GM19397 (cell line): ENCODE measurements around the gene RNF7.
"Not testable (repeated sequence)": the region's sequence is repeated elsewhere in the genome, so short reads cannot be mapped to it uniquely, and the experiment has no call there.

Experiments used
- ATAC-seq: cut with Tn5 transposase; IDR thresholded peaks from one replicate; pipeline ENCODE4 v1.9.1; 2021; ENCODE audit warnings: mild to moderate bottlenecking, moderate library complexity; ENCODE audit not compliant: unreplicated experiment

RNF7 gene

DNA sequence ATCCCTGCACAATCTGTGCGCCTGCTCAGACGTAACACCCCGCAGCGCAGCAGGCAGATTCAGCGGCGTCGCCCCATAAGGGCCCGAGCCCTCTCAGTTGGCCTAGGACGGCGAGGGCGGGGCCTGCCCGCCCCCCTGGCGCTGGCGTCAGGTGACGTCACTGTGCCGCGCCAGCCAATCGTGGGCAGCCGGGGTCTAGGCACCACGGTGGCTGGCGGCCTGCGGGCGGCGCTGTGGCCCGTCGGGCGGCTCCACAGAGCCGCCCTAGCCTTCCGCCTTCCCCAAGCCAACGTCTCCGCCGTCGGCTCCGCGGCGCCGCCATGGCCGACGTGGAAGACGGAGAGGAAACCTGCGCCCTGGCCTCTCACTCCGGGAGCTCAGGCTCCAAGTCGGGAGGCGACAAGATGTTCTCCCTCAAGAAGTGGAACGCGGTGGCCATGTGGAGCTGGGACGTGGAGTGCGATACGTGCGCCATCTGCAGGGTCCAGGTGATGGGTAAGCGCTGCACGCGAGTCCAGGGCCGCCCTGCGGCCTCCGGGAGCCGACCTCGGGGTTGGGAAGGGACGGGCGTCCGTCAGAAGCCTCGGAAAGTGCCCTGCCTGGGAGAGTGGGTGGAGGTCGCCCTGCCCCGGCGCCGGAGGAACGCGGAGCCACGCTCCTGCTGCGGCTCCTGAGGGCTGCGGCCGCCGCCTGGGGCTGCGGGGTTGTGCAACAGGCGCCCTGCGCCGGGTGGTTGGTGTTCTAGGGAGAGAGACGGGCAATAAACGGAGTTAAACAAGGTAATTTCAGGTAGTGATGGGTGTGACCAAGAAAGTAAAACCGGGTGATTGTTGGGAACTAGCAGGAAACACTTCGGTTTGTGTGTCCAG is at the start of gene RNF7:
TSS of gene RNF7 (plus strand) at position 277 of the 869 bp plus-strand sequence. CDS start at position 321, 44 bp downstream.
- ATAC-seq, result peak; percentile 97

DNA sequence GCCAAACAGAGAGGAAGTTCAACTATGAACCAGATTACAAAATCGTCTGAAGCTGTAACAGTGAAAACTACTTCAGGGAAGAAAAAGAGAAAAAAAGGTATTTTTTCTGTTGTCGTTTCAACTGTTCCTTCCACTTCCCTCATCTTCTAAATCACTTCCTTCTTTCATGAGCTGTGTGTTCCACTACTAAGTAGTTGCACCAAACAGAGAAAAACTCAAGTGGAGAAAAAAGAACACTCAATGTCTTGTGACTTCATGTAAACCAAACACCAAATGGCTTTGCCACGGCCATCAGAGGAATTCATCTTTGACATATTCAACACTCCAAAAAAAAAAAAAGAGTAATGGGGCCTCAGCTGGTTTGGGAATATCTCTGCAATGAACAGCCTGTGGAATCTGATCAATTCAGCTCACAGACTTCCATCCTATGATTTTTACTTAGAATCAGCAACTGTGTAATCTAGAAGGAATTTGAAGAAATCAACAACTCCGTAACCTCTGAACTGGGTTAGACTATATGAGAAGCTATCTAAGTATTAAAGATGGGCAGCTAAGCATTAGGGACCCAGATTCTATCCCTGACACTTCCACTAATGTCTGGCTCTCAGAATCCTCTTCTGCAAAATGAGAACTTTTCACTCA is 47.5 kb upstream of the RNF7 start:
- no peak for ATAC-seq

DNA sequence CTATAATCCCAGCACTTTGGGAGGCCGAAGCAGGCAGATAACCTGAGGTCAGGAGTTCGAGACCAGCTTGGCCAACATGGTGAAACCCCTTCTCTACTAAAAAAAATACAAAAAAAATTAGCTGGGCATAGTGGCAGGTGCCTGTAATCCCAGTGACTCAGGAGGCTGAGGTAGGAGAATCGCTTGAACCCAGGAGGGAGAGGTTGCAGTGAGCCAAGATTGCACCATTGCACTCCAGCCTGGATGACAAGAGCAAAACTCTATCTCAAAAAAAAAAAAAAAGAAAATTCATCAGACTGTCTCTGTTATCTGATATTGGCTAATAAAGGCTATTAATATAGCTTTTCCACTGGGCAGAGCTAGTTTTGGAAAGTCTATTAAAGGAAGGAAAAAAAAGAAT is 46.6 kb upstream of the RNF7 start:
- not testable (repeated sequence) for ATAC-seq

DNA sequence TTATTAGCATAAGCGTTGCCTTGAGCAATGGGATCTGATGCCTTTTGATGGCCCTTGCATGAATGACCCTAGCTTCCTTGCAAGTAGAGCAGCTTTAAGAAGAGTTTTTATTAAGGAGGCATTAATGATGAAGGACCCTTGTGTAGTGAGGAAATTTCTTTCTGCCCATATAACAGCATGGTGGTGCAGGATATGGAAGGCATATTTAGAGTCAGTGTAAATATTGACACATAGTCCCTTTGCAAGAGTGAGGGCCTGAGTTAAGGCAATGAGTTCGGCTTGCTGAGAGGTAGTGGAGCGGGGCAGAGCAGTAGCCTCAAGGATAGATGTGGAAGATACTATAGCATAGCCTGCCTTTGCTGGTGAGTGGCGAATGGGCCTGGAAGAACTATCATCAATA is 45.1 kb upstream of the RNF7 start:
- ATAC-seq, result not testable (repeated sequence)

DNA sequence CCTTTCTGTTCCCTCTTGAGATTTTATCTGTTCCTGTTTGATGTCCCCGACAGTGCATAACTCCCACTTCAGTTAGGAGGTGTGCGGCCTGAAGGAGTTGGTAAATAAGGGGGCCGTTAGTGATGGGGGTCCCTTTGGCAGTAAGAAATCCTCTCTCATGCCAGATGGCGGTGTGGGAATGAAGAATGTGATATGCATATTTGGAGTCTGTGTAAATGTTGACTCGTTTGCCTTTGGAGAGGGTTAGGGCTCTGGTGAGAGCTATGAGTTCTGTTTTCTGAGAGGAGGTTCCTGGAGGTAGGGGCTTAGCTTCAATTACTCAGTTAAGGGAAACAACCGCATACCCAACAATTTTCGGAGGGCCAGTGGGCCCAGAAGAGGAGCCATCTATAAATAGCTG is 38.8 kb upstream of the RNF7 start:
- ATAC-seq, result no peak

DNA sequence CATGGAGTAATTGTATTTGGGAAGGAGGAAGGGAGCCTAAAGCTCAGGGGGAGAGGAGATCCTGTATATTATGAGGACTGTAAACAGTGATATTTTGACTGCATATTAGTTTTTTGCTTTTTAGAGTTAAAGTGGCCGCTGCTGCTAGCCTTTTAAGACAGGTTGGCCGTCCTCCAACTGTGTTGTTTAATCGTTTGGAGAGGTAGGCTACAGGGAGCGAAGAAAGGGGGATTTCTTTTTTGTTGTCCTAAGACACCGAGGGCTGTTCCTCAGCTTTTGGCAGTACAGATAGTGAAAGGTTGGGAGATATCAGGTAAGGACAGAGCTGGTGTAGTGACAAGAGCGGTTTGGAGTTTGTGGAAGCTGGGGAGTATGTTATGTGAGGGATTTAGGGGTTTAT is 38.2 kb upstream of the RNF7 start:
- ATAC-seq, result no peak

DNA sequence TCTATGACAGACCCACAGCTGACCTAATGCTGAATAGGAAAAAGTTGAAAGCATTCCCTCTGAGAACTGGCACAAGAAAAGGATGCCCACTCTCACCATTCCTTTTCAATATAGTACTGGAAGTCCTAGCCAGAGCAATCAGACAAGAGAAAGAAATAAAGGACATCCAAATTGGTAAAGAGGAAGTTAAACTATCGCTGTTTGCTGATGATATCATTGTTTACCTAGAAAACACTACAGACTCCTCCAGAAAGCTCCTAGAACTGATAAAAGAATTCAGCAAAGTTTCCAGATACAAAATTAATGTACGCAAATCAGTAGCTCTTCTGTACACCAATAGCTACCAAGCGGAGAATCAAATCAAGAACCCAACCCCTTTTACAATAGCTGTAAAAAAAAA is 34.7 kb upstream of the RNF7 start:
- not testable (repeated sequence) for ATAC-seq

DNA sequence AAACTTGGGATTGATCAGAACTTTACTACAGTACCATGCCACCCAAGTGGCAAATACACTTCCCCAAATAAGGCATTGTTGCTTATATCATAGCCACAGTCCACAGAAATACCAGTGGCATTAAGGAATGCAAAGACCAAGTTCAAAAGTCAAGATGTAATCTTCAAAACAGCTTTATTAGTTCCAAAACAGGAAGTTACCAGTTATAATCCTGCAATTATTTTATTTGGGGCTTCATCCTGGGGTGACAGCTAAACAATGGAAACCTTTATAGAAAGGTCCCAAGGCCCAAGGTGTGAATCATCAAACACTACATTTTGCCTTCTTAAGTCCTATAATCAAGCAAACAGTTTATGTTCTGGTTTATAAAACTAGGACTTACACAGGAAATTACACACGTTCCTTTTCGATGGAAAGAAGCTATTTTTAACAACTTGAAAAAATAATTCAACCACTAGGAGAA is 30.3 kb upstream of the RNF7 start:
- ATAC-seq, result no peak

DNA sequence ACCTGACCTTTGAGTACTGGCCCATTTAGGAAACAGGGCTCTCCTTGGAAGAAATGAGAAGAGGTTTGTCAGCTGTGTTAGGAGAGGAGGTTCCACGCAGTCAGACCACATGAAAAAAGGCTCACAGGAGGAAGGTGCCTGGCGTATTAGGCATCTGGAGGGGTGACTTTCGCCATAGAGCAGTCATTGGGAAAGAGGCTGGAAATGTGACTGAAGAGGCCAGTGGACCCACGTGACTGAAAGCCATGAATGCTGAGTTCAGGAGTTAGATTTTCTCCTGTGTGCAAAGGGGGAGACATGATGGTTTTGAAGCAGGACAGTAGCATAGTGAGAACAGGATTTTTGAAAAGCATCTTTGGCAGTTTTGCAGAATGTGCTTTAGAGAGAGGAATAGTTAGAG is 29.7 kb upstream of the RNF7 start:
- no peak for ATAC-seq

DNA sequence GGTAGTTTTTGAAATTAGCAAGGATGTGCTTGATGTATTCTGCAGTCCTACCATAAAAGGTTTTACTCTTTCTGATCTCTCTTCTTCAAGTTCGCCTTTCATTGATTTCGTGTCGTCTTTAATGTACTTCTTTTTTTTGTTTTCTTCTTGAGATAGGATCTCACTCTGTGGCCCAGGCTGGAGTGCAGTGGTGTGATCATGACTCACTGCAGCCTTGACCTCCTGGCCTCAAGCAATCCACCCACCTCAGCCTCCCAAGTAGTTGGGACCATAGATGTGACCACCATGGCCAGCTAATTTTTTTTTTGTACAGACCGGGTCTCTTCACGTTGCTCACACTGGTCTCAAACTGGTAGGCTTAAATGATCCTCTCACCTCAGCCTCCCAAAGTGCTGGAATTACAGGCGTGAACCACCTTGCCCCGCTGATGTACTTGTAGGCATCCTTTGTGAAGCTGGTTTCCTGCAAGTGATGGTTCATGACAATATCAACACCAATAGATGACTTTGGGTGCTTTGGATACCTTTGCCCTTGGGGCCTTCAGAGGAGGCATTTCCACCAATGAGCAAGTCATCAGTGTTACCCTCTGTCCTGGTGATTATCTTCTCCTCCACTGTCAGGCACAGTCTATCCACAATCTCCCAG is 28.9 kb upstream of the RNF7 start:
- ATAC-seq, result no peak

DNA sequence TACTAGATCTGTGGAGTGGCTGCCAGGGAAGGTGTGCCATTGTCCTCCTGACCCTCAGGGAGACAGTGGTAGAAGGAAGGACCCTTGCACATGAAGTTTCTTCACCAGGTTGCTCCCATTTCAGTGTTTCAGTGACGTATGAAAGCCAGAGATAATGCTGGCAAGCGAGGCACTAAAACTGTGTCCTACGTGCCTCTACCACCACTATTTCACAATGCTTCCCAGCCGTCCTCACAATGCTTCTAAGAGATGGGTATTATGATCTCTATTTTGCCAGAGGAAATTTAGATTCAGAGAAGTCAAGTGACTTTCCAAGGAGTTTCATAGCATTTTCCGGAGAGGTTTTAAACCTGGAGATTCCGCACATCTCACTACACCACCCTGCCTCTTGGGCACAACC is 28.0 kb upstream of the RNF7 start:
- ATAC-seq, result no peak

DNA sequence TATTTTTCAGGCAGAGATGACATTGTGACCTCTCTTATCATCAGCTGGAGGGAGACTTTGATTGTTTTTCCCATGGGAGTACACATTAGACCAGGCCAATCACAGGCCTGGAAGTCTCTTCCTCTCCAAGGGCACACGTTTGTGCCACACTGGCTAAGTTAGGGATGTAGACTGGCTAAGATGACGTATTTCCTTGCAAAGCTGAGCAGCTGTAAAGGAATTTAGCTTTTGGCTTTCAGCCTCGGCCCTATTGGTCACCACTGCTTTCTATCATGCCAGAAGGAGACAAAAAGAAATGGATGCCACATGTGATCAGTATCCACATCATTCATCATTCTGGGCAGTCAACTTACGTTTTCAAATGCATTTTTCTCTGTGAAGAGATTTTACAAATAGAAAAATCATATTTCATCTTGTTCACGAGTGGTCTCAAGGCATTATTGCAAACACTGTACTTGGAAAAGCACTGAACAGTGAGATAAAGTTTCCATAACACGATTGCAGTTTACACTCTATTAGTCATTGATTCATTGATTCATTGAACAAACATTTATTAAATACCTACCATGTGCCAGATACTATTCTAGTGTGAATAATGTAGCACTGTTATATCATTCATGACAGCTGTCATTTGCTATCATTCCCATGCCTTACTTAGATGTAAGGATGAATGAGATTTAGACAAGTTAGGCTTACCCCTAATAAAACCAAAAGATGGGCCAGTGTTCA is 27.0 kb upstream of the RNF7 start:
- ATAC-seq, result no peak

DNA sequence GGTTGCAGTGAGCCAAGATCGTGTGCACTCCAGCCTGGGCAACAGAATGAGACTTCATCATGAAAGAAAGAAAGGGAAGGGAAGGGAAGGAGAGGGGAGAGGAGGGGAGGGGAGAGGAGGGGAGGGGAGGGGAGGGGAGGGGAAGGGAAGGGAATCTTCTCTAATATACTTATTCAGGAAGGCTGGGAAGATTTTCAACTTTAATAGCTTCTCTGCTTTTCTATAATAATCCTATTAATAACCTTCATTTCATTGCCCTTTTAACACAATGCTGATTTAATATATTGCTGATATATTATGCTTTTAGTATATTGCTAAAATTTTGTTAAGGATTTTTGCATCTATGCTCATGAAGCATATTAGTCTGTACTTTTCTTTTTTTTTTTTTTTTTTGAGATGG is 23.4 kb upstream of the RNF7 start:
- ATAC-seq, result no peak

DNA sequence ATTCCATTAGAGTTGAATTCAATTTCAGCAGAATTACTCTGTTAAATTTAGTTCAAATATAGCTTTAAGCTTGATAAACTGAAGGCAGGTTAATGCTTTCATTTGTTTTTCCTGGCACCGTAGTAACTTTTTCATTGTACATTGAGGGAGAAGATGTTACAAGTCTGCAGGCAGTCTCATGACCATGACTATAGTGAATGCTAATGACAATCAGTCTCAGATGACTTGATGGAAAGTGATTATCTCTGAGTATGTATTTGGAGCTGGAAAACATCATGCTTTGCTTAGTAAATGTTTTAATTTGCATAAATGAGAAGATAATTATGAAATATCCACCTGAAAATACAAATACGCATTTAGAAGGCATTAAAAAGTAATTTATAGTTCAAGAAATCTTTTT is 16.0 kb upstream of the RNF7 start:
- ATAC-seq, result no peak

DNA sequence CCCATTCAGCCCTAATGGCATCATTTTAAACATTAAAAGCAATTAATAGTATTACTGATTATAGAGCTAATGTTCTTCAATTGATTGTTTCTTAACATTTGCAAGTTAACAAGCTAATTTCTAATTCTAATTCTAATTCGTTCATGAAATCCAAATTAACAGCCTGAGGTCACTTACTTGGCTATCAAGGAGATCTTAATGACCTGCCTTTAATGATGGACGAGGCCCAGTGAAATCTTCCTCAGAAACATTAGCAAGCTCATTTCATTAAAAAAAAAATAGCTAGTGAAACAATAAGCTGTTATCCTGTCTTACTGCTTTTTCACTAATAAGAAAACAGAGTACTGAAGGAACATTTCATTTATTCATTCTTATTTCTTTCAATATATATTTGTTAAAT is 15.4 kb upstream of the RNF7 start:
- ATAC-seq, result no peak

DNA sequence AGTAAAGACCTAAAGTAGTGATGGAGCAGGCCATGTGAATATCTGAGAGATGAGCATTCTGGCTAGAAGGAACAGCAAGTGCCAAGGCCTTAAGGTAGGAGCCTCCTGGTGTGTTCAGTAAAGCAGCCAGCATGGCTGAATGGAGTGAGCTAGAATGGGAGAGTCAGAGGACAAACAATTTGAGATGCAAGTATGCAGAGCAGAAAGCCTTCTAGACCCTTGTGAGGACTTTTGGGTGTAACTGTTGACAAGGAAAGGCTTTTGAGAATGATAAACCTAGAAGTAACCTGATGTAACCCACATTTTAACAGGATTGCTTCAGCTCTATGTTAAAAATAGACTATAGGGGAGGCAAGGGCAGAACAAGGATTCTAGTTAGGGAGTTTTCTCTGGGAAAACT is 14.8 kb upstream of the RNF7 start:
- no peak for ATAC-seq

DNA sequence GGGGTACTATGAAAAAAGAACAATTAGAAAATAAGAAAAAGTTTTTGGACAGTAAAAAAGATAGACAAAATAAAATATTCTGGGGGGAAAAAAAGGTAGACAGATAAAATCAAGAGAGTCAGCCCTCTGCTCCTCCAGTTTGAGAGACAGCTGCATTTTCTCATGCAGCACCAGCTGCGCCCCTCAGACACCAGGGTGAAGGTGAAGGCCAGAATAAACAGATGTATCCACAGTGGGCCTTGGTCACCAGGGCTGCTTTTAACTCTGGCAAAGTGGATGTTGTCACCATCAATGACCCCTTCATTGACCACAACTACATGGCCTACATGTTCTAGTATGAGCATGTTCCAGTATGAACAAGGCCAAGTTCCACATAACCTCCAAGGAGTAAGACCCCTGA is 13.9 kb upstream of the RNF7 start:
- no peak for ATAC-seq

DNA sequence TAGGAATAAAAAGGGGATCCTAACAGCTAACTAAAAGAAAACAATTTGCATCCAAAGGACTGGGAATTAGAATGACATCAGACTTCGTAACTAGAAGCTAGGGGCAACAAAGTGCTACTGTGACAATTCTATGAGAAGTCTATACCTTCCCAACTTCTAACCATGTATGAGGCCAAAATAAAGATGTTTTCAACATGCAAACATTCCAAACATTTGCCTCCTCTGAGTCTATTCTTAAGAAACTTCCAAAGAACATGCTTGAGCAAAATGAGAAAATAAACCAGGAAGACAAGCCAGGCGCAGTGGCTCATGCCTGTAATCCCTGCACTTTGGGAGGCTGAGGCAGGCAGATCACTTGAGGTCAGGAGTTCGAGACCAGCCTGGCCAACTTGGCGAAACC is 13.1 kb upstream of the RNF7 start:
- no peak for ATAC-seq

DNA sequence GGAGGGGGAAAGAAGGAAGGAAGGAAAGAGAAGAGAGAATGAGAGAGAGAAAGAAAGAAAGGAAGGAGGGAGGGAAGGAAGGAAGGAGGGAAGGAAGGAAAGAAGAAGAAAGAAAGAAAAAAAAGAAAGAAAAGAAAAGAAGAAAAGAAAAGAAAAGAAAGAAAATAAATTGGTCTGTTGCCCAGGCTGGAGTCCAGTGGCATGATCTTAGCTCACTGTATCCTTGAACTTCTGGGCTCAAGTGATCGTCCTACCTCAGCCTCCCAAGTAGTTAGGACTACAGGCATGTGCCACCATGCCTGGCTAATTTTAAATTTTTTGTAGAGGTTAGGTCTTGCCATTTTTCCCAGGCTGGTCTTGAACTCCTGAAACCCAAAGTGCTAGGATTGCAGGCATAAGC is 11.6 kb upstream of the RNF7 start:
- no peak for ATAC-seq

DNA sequence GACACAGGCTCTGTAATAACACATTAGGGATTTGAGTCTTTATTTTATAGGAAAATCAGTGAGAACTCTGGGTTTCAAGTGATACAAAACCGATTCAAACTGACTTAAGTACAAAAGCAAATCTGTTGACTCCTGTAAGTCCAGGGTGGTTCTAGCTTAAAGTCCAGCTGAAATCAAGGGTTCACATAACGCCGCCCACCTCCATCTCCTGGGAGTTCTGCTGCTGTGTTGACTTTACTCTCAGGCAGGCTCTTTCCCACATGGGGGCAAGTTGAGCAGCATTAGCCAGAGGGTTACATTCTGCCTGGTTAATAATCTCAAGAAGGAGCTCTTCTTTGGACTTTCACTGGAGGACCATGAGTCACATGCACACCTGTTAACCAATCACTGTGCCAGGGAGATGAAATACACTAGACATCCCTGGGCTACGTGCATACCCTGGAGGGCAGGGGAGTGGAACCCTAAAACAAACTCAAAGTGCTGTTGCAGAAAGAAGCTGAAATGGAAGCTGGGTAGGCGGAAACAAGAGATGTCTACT is 9.7 kb upstream of the RNF7 start:
- no peak for ATAC-seq

DNA sequence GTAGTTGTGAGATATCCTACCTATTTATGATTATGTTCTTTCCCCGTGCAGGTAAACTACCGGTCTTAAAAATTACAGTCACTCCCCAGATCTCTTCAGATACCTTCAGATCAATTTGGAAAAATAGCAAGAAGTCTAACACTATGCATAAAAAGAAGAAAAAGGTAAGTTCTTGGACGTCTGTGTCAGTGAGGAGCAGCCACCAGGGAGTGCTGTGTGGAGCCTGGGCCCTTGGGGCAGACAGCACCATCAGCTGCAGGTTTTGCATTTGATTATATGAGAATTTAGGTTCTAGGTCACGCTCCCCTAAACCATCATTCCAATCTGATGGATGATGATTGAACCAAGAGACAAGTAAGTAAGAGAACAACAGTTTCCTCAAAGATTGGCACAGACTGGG is 8.9 kb upstream of the RNF7 start:
- ATAC-seq, result no peak
